Hematopoietic multipotent progenitor cell treated with erythropoietin and hydrocortisone succinate and interleukin-3 and kit ligand, for 17 days (in vitro differentiated cells): ENCODE measurements around the gene FAM210A.

ENCODE experiments used
- DNase-seq: peaks from one replicate; pipeline ENCODE4 v3.0.0-alpha.2; 2015; ENCODE audit warnings: low spot score

The FAM210A gene

DNA sequence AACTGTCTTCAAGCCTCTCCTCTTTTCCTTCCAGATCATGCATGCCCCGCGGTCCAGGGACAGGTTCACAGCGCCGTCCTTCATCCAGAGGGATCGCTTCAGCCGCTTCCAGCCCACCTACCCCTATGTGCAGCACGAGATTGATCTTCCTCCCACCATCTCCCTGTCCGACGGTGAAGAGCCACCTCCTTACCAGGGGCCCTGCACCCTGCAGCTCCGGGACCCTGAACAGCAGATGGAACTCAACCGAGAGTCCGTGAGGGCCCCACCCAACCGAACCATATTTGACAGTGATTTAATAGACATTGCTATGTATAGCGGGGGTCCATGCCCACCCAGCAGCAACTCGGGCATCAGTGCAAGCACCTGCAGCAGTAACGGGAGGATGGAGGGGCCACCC, 81.3 kb downstream of the FAM210A start:
- DNase-seq = no peak

DNA sequence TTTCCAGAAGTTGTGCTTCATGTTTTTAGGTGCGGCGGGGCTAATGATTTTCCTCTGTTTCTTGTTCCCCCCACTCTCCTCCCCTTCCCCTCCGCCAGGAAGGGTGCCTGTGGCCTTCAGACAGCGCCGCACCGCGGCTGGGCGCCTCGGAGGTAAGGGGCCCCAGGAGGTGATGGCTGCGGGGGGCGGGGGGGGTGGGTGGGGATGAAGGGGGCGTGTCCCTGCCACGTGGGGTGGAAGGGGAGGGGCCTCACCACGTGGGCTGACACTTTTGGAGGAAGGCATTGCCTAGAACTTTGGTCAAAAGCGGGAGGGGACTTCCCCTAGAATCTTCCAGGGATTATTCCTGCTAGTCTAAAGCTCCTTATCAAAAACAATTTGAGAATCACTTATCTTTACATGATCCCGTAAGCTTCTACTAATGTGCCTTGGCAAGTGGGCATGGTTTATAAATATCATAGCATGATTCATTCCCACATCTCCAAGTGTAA, 83.1 kb downstream of the FAM210A start:
- no peak for DNase-seq

- DNase-seq = no peak
Measured at GRCh38 chr18:13642440-13642827, 83.9 kb downstream of the FAM210A start.

DNA sequence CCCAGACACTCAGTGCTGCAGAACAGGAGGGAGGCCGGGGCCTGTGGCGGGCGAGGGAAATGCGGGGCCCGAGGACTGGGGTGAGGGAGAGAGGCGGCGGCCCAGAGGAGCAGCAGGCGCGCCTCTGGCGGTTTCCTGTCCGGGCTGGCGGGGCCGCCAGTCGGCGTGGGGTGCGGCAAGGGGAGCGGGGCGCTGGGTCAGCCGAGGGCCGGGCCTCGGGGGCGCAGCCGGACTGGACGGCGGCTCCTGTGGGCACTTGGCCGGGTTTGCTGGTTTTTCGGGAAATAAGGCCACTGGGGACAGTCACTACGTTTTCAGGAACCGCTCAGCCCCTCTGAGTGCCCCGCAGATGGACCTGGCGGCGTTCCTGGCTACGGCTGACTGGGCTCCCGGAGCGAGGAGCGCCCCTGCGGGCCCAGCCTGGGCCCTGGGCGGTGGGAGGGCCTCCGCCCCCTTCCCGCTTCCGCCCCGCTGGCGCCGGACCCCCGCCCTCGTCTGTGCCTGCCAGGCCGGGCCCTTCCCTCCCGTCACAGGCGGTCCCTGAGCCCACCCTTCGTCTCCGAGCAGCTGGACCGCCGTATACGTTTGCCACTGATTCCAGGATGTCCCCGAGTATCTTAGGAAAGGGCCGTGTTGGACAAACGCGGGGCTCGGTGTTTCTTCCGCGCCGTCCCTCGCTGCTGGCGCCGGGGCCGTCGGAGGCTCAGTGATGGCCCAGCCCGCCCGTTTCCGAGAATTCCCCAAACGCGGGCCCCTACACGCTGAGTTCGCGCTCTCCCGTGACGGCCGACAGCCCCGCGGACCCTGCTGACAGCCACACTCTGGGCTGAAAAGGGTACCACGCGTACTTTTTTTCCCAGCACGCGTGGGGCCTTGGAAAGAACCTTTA, 84.6 kb downstream of the FAM210A start:
- DNase-seq = no peak

GRCh38 chr18:13640266-13640860, 86.0 kb downstream of the FAM210A start:
- DNase-seq = no peak

DNA sequence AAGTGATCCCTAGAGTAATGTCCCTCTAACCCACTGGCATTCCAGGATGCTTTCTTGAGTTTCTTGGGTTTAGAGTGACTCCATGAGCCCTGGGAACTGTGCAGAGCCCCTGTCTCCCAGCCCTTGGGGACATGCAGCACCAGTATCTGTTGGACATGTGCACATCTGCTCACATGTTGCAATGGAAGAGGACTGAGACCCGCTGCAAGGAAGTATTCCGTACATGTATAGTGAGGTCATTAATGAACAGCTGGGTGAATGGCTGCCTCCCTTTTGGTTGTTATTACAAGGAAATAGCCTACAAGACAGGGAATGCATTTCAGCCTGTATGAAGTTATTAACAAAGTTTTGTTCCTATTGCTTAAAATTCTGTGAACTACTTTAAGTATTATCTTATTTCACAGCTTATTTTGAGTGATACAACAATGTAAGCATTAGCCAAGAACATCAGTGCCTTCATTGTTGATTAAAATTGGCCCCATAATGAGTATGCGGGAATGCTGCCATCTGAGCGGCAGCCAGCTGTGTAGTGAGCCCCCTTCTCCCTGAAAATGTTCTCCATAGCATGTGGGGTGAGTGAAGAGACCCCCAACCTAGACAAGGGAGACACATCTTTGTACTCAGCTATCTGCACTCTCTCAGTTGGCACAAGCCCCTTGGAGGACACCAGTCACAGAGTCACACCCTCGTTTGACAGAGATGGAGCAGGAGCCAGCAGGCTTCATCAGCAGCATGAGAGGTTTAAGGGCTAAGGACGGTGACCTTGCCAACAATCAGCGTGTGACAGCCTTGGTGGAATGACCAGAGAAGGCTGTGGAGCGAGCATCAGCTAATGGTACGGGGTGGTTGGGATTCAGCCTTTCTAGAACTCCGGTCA, 87.4 kb downstream of the FAM210A start:
- DNase-seq = no peak

GRCh38 chr18:13635046-13635445, 91.3 kb downstream of the FAM210A start:
- DNase-seq = no peak

DNA sequence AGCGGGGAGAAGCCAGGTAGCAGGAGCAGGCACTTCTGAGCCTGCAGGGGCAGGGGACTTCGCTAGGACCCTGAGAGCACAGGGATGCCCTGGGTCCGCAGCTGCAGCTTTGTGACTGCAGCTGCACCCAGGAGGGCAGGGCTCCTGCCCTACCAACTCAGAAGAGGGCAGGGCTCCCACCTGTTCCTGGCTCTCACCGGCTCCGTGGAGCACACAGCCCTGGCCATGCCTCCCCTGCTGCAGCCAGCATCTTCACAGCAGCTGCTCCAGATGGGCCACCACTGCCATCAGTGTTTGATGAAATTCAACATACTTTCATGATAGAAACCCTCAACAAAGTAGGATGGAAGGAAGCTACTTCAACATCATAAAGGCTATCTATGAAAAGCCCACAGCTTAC, 92.7 kb downstream of the FAM210A start:
- DNase-seq = no peak

DNA sequence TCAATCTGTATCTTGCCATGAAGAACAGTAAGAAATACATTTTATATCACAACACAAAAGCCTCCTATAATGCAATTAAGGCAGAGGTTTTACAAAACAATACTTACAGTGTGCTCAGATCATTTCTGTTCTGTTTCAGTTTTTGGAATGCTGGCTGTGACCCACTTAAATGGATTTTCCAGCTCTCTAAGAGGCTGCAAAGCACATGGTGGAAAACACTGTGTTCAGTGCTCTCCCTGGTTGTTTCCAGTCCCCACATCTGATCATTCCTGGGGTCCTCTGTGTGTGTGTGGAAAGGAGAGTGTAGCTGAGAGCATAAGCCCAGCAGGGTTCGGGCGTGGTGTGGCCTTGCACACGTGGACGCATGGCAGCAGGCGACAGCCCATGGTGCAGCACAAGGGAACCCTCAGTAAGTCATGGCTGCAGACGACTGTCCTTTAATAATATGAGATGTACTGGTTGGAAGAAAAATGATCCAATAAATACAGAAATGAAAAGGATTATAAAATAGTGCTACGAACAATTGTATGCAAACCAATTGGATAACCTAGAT, 95.6 kb downstream of the FAM210A start:
- no peak for DNase-seq

DNA sequence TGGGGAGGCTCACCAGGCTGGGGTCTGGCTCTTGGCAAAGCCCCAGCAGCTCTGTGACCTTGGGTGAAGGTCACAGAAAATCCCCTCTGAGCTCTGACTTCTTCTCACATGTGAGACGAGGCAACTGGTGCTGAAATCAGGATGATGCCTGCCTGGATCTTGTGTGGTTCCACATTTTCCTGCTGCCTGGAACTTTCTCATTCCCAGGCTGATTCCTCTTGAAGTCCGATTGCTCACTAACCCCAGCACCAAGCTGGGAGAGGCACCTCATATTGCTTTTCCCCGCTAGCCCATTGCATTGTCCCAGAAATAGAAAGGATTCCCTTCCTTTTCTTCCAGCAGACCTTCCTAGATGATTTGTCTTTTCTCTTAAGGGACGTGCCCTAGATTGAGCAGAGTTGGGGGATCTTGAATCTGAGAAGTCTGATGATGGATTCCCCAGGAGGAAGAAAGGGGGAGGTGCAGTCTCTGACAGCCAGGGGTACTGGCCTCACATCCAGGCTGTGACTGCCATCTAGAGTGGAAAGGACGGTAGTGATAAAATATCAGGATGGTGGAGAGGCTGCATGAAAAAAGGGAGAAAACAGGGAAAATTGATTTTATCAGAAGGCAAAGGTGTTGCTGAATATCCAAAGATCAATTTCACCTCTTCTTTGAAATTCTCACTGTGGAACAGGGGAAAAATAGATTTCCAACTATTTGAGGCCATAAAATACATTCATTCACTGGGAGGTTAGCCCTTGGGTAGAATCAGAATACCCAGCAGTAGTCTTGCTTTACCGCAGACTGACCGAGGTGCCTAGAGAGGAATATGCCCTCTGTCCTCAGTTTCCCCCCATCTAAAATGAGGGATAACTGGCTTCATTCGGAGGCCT, 96.3 kb downstream of the FAM210A start:
- DNase-seq = peak; percentile 8

GRCh38 chr18:13628211-13628610, 98.1 kb downstream of the FAM210A start:
- no peak for DNase-seq

- DNase-seq = no peak
Measured at GRCh38 chr18:13627639-13628038, 98.7 kb downstream of the FAM210A start.

GRCh38 chr18:13626544-13626908, 99.8 kb downstream of the FAM210A start:
- no peak for DNase-seq

DNA sequence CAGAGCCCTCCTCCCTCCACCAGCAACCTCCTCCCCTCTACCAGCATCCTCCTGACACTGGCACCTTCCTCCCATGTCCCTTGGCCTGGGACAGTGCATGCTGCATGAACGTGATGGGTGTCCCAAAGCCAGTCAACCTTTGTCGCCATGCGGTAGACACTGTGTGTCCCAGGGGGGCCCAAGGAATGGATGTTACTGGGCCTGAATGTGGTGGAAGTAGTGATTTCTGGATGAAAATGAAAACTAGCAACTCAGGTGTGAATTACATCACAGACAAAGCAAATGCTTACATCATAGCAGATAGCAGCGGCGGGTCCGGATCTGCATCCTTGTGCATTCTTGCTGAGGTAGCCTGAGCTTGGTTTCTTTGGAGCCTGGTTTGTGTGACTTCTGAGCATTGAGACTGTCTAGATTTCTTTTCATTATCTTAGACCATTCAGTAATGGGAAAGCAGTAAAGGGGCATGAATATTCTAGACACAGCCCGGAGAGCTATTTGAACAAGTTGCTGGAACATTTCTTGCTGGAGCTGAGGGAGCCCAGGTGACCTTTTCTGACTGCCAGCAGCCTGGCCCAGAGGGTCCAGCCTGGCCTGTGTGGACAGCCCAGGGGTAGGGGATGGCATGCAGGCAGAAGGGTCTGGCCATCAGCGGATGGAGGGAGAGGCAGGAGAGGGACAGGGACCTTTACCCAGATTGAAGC, 100.4 kb downstream of the FAM210A start:
- no peak for DNase-seq

DNA sequence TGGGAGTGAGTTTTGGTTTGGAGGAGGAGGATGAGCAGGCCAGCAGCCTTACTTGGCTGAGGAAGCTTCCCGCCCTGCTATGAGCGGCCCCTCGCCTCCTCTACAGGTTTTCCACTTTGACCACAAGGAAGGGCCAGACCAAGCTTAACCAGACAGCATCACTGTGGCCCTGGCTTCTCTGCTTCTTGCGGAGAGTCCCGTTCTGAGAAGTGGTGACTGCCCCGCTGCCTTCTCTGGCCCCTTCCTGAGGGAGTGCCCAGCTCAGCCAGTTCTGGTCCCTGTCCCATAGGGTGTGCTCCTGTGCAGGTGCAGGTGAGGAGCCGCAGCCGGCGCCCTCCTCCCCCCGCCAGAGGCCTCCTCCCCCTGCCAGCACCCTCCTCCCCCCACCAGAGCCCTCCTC, 101.0 kb downstream of the FAM210A start:
- DNase-seq = no peak

- DNase-seq = no peak
Measured at GRCh38 chr18:13624563-13625237, 101.7 kb downstream of the FAM210A start.

DNA sequence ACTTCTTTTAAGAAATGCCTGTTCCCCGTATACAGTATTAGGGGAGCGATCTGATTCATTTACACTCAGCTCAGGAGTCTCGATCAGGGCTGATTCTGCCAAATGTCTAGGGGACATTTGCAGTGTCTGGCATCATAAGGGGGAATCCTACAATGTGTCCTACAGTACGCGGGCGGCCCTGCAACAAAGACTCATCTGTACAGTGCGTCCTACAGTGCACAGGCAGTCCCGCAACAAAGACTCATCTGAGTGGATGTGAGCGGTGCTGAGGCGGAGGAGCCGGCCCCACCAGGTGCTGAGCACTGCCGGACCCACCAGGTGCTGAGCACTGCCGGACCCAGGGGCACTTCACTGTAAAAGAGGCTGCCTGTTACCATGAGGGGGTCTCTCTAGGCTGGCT, 102.5 kb downstream of the FAM210A start:
- no peak for DNase-seq

- DNase-seq = no peak
Measured at GRCh38 chr18:13623348-13623747, 103.0 kb downstream of the FAM210A start.

GRCh38 chr18:13622751-13623150, 103.6 kb downstream of the FAM210A start:
- no peak for DNase-seq
